Activated CD8-positive, alpha-beta memory T cell treated with anti-CD3 and anti-CD28 coated beads for 4 hours (primary cell): ENCODE data around the gene KCND3.

Source experiments
- DNase-seq, 2 donors: peaks; one replicate each; pipeline ENCODE4 v3.0.0-alpha.2; 2020; ENCODE audit warnings: low read depth in 2 of 2

Gene KCND3

GRCh38 chr1:111730706-111731105, 258.8 kb downstream of the KCND3 start:
- DNase-seq: no peak

DNA sequence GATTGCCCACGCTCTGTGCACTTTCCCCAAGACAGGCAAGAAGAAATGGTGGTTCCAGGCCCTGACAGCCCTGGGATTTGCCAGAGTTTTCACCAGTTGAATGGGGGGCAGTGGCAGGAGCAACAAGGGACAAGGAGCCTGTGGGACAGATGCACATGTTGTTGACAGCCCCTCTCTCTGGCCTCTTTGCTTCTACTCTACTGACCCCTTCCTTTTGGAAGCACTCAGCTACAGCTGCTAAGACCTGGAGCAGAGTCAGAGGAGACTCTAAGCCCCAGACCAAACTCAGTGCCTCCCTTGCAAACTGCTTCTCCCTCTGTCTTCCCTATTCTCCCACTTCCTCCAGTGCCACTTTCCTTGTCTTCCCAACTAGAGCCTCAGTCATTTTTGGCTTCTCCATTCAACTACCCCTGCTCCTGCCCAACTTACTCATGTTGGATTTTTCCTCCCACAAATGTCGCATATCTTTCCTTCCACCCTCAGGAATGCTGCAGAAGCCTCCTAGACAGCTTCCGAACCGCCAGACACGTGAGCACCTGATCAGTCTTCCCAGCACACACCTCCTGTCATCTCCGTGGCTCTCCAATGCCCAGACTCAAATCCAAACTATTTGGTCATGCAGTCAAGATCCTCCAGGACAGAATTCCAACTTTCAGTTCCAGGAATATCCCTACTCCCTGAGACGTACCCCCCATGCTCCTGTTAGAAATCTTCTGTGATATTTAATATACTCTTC, 259.4 kb downstream of the KCND3 start:
- DNase-seq: no peak

GRCh38 chr1:111729271-111729921, 260.1 kb downstream of the KCND3 start:
- no peak for DNase-seq

DNA sequence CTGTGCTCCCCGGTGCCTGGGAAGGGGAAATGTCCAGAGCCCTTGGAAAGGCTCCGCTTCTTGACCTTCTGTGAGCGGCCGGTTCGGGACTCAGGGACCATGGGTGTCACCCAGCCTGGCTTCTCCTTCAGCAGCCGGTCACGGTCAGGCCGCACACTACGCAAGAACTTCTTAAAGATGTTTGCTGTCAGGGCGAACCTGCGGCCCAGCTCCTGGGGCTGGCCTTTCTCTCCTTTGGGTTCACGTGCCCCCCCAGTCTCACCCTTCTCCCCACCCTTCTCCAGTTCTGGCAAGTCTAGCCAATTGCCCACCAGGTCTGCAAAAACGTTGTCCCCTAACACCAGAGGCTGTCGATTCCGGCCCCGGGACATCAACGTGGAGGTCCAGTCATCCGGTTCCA, 262.4 kb downstream of the KCND3 start:
- no peak for DNase-seq

GRCh38 chr1:111725192-111725591, 264.3 kb downstream of the KCND3 start:
- no peak for DNase-seq

- no peak for DNase-seq
Measured at GRCh38 chr1:111723871-111724270, 265.6 kb downstream of the KCND3 start.

DNA sequence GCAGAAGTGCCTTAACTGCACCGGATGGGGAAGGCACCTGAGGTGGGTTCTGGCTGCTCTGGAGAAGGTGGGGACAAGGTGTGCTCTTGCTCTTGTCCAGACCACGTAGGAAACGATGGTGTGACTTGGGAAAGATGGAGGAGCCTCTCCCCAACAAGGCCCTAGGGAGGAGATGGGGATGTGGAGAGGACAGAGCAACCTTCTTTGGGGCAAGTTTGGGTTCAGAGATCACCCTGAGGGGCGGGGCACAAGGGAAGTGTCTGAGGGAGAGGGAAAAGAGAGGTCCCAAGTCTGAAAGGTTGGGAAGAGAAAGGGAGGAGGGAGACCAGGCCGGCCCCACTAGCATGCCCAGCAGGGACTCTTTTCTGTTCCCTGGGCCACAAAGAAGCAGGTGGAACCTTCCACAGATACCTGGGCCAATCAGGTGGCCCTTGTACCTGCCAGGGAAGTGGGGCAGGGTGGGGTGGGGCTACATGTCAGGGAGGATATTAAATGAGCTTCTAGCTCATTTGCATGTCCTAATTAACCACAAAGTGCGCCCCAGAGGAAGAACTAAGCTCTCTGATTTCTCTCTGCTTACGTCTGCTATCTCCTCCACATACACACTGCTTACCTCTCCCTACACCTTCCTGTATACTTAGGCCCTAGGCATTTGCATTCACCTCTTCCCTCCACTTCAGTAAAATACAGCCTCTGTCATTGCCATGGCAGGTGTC, 266.2 kb downstream of the KCND3 start:
- DNase-seq: no peak

DNA sequence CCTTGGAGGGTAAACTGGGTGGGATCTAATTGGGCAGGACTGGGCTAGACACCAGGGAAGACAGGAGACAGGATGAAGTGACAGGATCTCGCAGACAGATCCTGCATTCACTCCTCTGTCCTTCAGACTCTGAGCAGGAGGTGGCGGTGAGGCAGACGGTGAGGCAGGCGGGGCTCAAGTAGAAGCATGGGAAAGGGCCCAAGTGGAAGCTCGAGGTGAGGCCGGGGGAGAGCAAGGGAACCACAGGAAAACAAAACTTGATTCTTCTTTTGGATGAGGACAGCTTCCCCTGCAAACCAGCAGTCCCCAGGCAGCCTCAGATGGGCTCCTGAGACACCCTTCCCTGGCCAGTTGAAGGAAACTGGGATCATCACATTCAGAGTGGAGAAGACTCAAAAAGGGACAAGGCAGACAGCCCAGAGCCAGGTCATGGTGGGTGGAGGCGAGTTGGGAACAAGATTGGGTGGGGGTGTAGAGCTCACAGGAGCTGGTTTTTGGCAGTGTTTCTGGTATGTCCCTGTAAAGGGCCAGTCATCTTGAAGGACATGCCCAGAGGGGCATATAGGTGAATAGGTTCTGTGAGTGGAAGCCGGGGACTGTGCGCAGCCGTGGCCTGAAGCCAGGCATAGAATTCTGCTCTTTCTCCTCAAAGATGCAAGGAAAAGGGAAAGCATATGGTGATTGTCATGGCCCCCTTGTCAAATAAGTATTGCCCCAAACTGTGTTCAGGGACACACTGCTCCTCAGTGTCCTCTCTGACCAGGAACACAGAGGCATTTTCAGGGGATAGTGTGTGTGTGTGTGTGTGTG, 268.3 kb downstream of the KCND3 start:
- DNase-seq: no peak
